Measurements from ENCODE around the gene RHEX.

- TF ChIP-seq CTCF (conservative IDR thresholded peaks at IDR 0.05 in 1 of 2, IDR thresholded peaks at IDR 0.05 in 1 of 2; ENCODE audit: extremely low read depth in 1 of 2, insufficient read depth in 1 of 2, low read depth in 1 of 2, low read length in 2 of 2) (no peak), EZH2 (IDR thresholded peaks at IDR 0.05; ENCODE audit: borderline replicate concordance, low read length) (no peak)
Observed at GRCh38 chr1:206006946-206007345, 46.0 kb upstream of the RHEX start.

Measured in mammary epithelial cell (primary cell).